Astrocyte of the cerebellum (primary cell): ENCODE results near the gene TTC29.

Source experiments
- DNase-seq: peaks from one replicate; pipeline ENCODE4 v3.0.0-alpha.2; 2011; ENCODE audit warnings: low read depth
- H3K4me3 ChIP-seq: 2 replicates; pipeline ENCODE4 v1.5.1; 2011; ENCODE audit warnings: mild to moderate bottlenecking, low read depth, low read length, moderate library complexity
- CTCF ChIP-seq: IDR thresholded peaks from 2 replicates; pipeline ENCODE4 v1.5.1; 2012; ENCODE audit warnings: low read length, low read depth, moderate library complexity, mild to moderate bottlenecking; ENCODE audit errors: missing control alignments
- in situ Hi-C: cut with HindIII; loops from 2 replicates; pipeline ENCODE4 v1.10.0; 2017; ENCODE audit warnings: low sequenced_read_pairs

The TTC29 gene

DNA sequence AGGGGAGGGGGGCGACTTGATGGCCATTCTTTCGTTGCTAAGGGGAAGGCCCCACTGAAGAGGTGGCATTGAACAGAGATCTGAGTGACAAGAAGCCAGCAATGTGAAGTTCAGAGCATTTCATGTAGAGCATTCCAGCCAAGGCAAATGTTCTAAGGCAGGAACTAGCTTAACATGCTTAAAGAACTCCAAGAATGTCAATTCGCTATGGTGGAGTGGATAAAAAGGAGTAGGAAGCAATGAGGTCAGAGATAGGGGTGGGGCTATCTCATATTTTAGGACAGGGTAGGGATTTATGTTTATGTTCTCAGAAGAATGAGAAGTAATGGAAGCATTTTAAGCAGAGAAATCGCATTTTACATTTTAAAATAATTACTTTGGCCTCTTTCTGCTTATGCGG lies 130.9 kb downstream of the TTC29 start:
- no peak for DNase-seq
- in situ Hi-C loops: no loop called here
- H3K4me3 ChIP-seq: no peak overlapping the region
- no peak for TF ChIP-seq CTCF

GRCh38 chr4:146795711-146796110 lies 150.0 kb downstream of the TTC29 start:
- H3K4me3 ChIP-seq: no peak overlapping the region
- DNase-seq: no peak
- no peak for TF ChIP-seq CTCF
- in situ Hi-C loops: no loop called here

- H3K4me3 ChIP-seq: no peak overlapping the region
- TF ChIP-seq CTCF: no peak
- DNase-seq: no peak
- in situ Hi-C loops: no loop called here
Observed at GRCh38 chr4:146793727-146794126, 151.9 kb downstream of the TTC29 start.

- TF ChIP-seq CTCF: no peak
- no peak overlapping the region for H3K4me3 ChIP-seq
- DNase-seq: no peak
- in situ Hi-C loops: no loop called here
Observed at GRCh38 chr4:146791439-146791838, 154.2 kb downstream of the TTC29 start.

DNA sequence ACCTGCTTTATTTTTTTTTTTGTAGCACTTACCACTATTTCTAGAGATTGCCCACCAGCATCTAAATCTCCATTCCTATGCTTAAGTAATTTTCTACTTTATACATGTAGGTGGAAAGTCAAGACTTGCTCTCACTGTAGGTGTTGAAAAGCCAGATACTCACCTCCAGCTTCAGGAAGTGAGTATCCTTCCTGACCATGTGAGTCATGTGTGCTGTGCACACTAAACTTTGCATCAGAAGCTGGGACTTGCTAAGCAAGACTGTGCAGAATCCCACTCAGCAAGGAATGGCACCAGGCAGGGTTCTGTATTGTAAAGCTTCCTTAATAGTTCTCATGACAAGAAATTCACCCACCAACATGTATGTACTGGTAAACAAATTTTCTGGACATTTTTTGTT lies 155.1 kb downstream of the TTC29 start:
- DNase-seq: no peak
- no peak overlapping the region for H3K4me3 ChIP-seq
- no peak for TF ChIP-seq CTCF
- in situ Hi-C loops: no loop called here

DNA sequence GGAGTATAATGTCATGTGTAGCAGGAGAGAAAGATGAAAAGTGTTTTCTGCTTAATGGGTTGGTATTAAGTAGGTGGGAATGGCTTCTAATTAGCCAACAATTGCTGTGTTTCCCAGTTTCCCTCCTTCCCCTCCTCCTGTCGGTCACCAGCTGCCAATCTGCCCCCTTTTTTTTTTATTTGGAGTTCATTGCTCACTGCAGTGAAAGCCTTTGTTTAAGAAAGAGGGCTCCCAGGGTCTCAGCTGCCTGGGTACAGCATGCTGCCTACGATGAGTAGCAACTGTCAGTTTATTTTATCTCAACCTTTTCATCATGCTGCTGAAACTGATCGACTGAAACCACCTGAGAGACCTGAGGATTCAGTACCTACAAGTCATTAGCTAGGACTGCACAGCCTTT lies 157.9 kb downstream of the TTC29 start:
- in situ Hi-C loops: no loop called here
- TF ChIP-seq CTCF: no peak
- no peak for DNase-seq
- H3K4me3 ChIP-seq: no peak overlapping the region

GRCh38 chr4:146776691-146777090 lies 169.0 kb downstream of the TTC29 start:
- no peak overlapping the region for H3K4me3 ChIP-seq
- TF ChIP-seq CTCF: no peak
- in situ Hi-C loops: no loop called here
- DNase-seq: no peak
